Measurements from ENCODE around the gene AR. TPM values are rescaled to one million over a fixed set of nuclear protein-coding genes. Genes with fewer than 3 reads are reported as not detected.
"Not testable (repeated sequence)": the region's sequence is repeated elsewhere in the genome, so short reads cannot be mapped to it uniquely, and the experiment has no call there.

The AR gene
- total RNA-seq, 1 donor from 2014 or later, result 7.5 TPM

DNA sequence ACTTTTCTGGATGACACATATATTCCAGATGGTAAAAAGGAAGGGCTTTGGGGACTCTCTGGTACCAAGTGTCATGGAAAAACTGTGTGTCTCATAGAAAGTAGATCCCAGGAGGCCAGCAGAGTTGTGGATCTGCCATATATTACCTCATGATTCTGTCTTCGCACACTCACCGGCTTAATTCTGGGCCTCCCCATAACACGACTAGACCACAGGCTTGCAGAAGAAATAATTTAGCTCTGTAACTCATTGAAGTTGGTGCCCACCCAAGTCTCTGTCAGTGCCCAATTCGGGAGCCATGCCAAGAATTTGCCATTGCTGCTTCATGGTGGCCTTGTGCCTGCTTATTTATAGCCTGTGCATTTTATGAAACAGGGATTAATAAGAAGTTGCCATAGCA lies 104.5 kb downstream of the AR start:
- no peak for DNase-seq

DNA sequence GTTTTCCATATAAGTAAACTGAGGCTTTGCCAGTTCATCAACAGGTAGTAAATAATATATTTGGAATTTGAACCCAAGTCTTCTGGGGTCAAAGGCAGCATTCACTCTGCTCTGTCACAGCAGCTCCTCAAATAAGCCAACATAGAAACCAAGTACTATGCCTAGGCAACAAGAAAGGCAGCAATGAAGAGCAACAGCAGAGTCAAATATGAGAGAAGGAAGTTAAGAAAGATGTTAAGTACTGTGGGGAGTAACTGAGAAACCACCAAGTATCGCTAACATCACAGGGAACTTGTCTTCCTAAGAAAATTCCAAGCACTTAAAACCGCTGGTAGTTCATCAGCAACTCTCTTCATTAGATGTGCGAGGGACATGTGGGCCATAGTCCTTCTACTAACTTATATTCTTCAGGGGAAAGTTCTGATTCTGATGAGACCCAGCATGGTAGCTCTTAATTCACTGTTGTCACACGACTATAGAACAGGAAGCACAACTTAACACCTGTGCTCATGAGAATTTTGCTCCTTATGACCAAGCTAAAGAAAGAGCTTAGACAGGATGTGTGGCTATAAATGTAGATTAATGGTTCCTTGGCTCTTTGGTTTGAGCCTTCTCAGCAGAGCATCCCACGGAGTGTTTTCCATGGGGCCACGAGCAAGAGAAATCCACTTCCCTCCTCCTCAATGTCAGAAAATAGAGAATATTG lies 107.8 kb downstream of the AR start:
- DNase-seq, result no peak

DNA sequence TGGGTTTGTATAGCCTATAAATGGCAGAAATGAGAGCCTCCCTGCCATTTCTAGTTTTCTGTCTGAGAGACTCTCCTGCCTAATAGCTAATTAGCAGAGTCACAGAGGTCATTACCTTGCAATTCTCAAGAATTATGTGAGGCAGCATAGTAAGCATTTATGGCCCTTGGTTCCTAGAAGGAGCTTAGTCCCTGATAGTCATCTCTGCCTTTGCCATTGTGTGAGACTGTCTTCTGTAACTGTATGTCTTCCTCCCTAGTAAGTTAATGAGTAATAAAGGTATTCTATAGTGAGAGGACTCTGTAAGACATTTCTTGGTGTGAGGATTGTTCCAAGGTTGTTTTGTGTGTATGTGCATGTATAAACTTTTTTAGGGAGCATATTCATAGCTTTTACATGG lies 108.7 kb downstream of the AR start:
- no peak for DNase-seq

DNA sequence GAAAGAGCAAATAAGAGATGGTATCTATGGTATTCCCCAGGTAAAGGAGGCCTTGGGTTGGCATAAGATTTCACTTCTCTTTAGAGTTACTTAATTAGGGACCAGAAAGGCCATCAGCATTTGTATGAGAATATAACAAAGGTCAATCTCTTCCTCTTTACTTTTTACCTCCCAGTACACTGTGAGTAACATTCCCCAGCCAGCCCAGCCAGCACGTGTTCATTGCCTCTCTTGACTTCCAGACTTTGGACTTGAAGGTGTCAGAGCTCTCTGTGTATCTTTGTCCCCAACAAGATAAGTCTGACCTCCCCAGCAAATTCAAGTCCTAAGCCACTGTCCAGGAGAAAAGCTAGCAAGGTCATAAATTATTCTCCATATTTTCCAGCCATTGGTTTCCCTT lies 110.5 kb downstream of the AR start:
- DNase-seq, result no peak

DNA sequence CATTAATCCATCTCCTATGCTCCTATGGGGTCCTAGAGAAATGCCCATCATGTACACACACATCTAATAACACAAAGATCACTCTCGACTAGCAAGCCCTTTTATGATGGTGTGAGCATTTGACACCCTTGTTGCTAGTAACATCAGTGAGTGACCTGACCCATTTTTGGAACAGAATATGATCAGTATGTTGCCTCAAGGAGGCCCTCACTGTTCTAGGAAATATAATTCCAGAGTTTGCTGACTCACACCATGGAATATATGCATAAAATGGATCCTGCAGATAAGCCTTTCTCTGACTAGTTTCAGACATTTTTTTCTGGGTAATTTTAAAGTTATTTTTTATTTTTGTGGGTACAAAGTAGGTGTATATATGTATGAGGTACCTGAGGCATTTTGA lies 121.8 kb downstream of the AR start:
- DNase-seq, result no peak

DNA sequence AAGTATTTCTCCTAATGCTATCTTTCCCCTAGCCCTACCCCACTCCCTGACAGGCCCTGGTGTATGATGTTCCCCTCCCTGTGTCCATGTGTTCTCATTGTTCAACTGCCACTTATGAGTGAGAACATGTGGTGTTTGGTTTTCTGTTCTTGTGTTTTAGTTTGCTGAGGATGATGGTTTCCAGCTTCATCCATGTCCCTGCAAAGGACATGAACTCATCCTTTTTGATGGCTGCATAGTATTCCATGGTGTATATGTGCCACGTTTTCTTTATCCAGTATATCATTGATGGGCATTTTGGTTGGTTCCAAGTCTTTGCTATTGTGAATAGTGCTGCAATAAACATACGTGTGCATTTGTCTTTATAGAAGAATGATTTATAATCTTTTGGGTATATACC lies 126.9 kb downstream of the AR start:
- DNase-seq, result not testable (repeated sequence)

DNA sequence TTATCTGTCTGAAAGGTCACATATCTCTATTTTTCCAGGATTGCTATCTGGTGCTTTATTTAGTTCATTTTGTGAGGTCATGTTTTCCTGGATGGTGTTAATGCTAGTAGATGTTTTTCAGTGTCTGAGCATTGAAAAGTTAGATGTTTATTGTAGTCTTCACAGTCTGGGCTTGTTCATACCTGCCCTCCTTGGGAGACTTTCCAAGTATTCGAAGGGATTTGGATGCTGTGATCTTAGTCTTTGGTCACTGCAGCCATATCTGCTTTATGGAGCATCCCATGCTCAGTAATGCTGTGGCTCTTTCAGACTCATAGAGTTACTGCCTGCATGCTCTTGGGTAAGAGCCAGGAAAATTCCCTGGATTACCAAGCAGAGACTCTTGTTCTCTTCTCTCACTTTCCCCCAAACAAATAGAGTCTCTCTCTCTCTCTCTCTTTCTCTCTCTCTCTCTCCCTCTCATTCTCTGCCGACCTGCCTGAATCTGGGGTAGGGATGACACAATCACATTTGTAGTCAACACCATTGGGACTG lies 130.0 kb downstream of the AR start:
- no peak for DNase-seq

DNA sequence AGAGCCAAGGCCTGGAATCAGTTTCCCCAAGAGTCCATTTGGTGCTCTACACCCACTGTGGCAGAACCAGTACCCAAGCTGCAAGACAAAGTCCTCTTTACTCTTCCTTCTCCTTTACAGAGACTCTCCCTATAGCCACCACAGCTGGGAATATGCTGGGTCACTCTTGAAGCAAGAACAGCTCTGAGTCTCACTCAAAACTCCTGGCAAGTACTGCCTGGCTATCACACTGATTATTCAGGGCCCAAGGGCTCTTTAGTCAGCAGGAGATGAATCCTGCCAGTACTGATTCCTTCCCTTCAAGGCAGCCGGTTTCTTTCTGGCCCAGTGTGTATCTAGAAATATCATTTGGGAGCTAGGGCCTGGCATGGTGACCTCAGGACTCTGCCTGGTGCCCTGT lies 130.9 kb downstream of the AR start:
- DNase-seq, result no peak

DNA sequence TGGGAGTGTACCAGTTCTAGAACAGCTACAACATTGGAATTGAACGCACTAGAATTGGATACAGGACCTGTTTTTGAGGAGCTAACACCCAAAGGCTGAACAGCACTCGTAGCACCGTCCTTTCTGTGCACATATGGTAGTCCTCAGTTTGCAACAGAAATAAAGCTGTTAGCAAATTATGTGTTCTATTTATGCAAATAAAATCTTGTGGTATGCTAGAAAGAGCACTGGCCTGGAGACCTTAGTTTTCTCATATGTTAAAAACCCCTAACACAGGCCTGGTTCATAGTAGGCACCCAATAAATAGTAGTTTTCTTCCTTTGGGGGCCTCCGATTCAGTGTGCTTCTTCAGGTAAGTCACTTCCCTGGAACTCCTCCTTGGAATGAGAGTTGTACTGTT lies 140.3 kb downstream of the AR start:
- DNase-seq, result no peak

DNA sequence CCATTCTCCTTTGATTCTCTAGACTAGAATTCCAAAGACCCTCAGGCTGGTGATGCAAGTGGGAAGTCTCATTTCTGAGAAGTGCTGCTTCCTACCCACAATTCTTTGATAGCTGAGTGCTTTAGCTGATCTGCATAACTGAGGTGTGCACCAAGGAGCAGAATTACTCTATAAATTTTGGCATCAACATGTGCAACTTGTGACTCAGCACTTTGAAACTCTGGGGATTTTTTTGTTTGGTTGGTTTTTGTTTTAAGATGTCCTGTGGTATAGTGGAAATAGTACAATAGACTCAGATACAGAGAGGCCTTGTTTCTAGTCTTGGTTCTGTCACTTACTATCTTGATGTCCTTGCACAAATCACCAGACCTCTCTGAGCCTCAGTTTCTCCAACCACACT lies 148.4 kb downstream of the AR start:
- no peak for DNase-seq

DNA sequence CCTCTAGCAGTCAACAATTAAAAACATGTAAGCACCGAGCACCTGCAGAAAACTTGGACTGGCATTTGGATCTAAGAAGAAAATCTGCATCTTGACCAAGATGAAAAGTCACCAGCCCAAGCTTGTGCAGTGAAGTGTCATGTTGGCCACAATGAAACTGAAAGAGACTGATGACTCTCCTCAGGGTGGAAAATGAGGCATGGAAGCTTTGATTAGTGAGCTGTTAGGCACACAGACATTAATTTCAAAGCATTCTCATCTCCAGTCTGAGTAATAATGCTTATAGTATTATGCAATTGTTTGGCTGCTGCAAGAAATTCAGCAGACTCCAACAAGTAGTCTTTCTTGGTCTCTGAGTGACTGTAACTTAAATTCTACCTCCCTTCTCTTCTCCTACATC lies 150.1 kb downstream of the AR start:
- DNase-seq, result no peak

DNA sequence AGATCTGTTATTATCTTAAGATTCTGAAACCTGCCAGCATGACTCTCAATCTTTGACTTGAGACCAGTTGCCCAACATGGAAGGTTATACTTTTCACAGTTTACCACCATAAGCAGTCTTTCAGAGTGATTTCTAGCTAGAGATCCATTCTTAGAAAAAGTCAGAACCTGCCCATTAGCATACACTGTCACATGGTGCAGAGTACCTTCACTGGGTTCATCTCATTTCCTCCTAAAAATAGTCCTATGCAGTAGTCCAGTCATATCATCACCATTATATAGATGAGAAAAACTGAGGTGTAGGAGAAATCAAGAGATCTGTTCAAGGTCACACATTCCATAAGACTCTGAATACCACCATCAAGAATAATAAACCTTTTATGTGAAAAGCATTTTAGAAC lies 153.6 kb downstream of the AR start:
- DNase-seq, result no peak

DNA sequence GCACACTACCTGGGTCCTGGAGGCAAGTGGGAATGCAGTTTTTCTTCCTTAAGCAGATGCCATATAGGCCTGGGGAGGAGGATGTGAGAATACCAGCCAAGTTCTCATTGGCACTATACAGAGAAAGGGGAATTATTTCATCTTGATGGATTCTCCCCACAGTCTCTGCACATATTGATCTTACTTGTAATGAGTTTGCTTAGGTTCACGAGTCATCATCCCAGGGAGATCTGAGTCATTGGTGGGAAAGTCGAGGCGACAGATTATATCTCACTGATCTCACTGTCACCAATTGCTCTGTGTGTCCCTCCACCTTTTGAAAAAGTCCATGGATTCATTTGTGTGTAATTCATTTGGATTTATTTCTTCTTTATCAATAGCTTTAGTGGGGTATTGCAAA lies 156.8 kb downstream of the AR start:
- DNase-seq, result no peak

DNA sequence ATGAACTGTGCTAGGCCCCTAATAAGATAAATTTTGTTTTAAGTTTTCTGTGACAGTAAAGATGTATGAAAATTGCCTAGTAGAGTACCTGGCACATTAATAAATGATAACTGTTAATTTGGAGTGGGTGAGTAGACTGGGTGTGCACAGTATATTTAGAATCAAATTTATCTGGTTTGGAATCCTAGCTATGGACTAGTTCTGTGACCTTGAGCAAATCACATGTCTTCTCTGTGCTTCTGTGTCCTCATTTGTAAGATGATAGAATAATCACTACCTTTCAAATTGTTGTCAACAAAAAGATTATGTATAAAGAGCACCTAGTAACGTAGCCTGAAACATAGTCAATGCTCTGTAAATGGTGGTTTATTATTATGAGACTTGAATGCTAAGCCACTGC lies 170.2 kb downstream of the AR start:
- DNase-seq, result no peak

DNA sequence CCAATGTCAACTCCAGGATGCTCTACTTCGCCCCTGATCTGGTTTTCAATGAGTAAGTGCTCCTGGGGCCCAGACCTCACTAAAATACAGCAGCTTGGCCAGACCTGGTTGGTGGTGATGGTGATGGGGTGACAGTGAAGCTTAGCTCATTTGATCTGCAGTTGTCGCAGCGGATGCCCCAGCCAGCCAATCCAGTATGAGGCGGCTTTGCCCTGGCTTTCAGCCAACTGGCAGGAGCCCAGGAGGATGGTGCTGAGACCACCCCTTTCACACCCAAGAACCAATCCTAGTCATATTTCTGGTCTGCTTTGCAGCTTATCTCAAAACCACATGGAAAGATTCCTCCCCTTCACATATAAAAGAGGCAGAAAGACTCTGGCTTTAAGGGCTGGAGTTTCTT lies 173.8 kb downstream of the AR start:
- DNase-seq, result no peak

DNA sequence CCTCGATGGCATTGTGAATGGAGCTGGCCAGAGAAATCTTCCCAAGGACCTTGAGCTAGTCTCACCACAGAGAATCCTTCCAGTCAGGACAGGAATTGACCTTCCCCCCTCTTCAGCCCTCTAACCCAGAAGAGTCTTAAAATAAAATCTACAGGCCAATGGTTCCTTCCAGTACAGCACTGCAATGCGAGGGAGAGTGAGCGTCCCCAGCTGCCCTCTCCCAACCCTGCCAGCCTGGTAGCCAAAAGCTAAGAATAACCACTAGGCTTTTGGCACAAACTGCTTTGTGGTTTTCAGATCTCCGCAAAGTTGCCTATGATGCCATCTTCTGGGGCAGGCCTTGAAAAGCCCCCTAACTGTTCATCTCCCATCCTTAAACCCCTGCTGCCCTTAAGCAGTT lies 175.1 kb downstream of the AR start:
- no peak for DNase-seq

DNA sequence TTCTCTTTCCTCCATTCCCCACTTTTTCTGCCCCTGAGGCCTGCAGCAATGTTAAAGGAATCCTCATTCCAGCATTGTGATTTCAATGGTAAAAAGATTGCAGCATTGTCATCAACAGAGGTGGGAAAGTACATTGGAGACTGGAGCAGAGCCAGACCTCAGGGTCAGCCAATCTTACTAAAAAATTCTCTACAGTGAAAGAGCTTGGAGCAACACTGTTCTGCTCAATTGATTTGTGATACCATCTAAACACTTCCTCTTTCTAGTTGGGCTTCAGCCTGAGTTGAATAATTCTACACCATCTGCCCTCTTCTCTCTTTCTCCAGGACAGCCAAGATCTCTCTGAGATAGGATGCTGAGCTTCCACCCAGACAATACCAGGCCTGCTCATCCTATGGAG lies 176.5 kb downstream of the AR start:
- no peak for DNase-seq

DNA sequence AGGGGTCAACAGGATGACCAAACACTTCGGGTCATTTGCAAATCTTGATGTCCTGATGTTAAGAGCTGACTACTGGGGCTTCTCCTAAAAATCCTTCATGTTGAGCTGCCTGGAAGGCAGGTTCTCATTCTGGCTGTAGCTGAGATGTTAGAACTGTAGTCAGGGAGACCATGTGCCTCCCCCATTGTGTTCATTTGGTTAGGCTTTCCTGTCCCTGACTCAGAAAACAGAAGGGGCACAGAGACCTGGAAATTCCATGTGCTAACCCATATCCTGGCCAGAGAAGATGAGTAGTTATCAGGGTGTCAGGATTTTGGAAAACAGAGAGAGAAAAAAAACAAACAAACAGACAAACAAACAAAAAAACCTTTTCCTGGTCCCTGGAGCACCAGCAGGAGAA lies 177.5 kb downstream of the AR start:
- DNase-seq, result no peak

DNA sequence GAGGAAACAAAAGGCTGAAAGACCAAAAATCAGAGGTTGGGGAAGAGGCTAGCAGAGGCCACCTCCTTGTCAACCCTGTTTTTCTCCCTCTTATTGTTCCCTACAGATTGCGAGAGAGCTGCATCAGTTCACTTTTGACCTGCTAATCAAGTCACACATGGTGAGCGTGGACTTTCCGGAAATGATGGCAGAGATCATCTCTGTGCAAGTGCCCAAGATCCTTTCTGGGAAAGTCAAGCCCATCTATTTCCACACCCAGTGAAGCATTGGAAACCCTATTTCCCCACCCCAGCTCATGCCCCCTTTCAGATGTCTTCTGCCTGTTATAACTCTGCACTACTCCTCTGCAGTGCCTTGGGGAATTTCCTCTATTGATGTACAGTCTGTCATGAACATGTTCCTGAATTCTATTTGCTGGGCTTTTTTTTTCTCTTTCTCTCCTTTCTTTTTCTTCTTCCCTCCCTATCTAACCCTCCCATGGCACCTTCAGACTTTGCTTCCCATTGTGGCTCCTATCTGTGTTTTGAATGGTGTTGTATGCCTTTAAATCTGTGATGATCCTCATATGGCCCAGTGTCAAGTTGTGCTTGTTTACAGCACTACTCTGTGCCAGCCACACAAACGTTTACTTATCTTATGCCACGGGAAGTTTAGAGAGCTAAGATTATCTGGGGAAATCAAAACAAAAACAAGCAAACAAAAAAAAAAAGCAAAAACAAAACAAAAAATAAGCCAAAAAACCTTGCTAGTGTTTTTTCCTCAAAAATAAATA lies 179.9 kb downstream of the AR start:
- DNase-seq, result no peak

DNA sequence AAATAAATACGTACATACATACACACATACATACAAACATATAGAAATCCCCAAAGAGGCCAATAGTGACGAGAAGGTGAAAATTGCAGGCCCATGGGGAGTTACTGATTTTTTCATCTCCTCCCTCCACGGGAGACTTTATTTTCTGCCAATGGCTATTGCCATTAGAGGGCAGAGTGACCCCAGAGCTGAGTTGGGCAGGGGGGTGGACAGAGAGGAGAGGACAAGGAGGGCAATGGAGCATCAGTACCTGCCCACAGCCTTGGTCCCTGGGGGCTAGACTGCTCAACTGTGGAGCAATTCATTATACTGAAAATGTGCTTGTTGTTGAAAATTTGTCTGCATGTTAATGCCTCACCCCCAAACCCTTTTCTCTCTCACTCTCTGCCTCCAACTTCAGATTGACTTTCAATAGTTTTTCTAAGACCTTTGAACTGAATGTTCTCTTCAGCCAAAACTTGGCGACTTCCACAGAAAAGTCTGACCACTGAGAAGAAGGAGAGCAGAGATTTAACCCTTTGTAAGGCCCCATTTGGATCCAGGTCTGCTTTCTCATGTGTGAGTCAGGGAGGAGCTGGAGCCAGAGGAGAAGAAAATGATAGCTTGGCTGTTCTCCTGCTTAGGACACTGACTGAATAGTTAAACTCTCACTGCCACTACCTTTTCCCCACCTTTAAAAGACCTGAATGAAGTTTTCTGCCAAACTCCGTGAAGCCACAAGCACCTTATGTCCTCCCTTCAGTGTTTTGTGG lies 180.7 kb downstream of the AR start:
- no peak for DNase-seq

DNA sequence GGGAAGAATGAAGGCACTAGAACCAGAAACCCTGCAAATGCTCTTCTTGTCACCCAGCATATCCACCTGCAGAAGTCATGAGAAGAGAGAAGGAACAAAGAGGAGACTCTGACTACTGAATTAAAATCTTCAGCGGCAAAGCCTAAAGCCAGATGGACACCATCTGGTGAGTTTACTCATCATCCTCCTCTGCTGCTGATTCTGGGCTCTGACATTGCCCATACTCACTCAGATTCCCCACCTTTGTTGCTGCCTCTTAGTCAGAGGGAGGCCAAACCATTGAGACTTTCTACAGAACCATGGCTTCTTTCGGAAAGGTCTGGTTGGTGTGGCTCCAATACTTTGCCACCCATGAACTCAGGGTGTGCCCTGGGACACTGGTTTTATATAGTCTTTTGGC lies 181.7 kb downstream of the AR start:
- DNase-seq, result no peak

DNA sequence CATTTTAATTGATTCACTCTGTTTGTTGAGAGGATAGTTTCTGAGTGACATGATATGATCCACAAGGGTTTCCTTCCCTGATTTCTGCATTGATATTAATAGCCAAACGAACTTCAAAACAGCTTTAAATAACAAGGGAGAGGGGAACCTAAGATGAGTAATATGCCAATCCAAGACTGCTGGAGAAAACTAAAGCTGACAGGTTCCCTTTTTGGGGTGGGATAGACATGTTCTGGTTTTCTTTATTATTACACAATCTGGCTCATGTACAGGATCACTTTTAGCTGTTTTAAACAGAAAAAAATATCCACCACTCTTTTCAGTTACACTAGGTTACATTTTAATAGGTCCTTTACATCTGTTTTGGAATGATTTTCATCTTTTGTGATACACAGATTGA lies 182.2 kb downstream of the AR start:
- no peak for DNase-seq

DNA sequence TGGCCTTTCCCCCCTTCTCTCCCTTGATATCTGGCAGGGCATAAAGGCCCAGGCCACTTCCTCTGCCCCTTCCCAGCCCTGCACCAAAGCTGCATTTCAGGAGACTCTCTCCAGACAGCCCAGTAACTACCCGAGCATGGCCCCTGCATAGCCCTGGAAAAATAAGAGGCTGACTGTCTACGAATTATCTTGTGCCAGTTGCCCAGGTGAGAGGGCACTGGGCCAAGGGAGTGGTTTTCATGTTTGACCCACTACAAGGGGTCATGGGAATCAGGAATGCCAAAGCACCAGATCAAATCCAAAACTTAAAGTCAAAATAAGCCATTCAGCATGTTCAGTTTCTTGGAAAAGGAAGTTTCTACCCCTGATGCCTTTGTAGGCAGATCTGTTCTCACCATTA lies 183.8 kb downstream of the AR start:
- no peak for DNase-seq
